OCI-LY3 (cell line): ENCODE results near the gene WWTR1.
A peak's percentile ranks its signal among the peaks of the same experiment; 100 is the strongest.

ENCODE experiments used
- H2AFZ ChIP-seq: fragments of 200-600, 300-600 bp; shearing (Covaris generic); 2 replicates; pipeline ENCODE4 v1.6.0; 2014; ENCODE audit warnings: antibody characterized with exemption, low read depth, low read length
- H3K27ac ChIP-seq: fragments of 200-600, 300-600 bp; sonication (generic); 2 replicates; pipeline ENCODE4 v1.5.1; 2014; ENCODE audit warnings: mild to moderate bottlenecking, low read length, moderate library complexity, mixed read lengths
- H3K27me3 ChIP-seq: fragments of 200-600, 300-600 bp; sonication (generic); 2 replicates; pipeline ENCODE4 v1.6.1; 2014; ENCODE audit warnings: low read depth, low read length, mixed read lengths
- H3K36me3 ChIP-seq: fragments of 200-600, 300-600 bp; sonication (generic); replicated peaks from 2 replicates; pipeline ENCODE3; 2014; ENCODE audit warnings: low read depth, low read length, mixed read lengths
- H3K4me1 ChIP-seq: fragments of 300-600, 200-600 bp; sonication (generic); 2 replicates; pipeline ENCODE4 v1.6.1; 2014; ENCODE audit warnings: low read length, mixed read lengths
- H3K4me2 ChIP-seq: fragments of 200-600, 300-600 bp; sonication (generic); 2 replicates; pipeline ENCODE4 v1.6.1; 2014; ENCODE audit warnings: low read length, mixed read lengths
- H3K4me3 ChIP-seq: fragments of 300-600, 200-600 bp; sonication (generic); 2 replicates; pipeline ENCODE4 v1.5.1; 2014; ENCODE audit warnings: antibody characterized with exemption, mild to moderate bottlenecking, low read length, moderate library complexity
- H3K79me2 ChIP-seq: fragments of 300-600, 200-600 bp; shearing (Covaris generic); 2 replicates; pipeline ENCODE4 v1.6.1; 2014; ENCODE audit warnings: mild to moderate bottlenecking, low read length, mixed read lengths
- H3K9ac ChIP-seq: fragments of 300-600, 200-600 bp; shearing (Covaris generic); 2 replicates; pipeline ENCODE4 v1.6.0; 2014; ENCODE audit warnings: mild to moderate bottlenecking, low read length, moderate library complexity
- H3K9me3 ChIP-seq: fragments of 200-600, 300-600 bp; shearing (Covaris generic); 2 replicates; pipeline ENCODE4 v1.6.1; 2014; ENCODE audit warnings: low read length, mixed read lengths; ENCODE audit not compliant: insufficient read depth
- H4K20me1 ChIP-seq: fragments of 200-600, 300-600 bp; sonication (generic); 2 replicates; pipeline ENCODE4 v1.6.1; 2016; ENCODE audit warnings: low read length, mixed read lengths; ENCODE audit not compliant: insufficient read depth
- EZH2phosphoT487 ChIP-seq: fragments of 200-600 bp; shearing (Covaris generic); IDR thresholded peaks from 2 replicates; pipeline ENCODE4 v1.6.1; 2018; ENCODE audit warnings: antibody characterized with exemption, mixed run types, low read depth
- TF ChIP-seq, protein P1 (sequence below): fragments of 200-600, 300-600 bp; sonication (generic); IDR thresholded peaks from 2 replicates; pipeline ENCODE4 v1.5.1; 2014; ENCODE audit warnings: antibody characterized with exemption, low read length, low read depth

Gene WWTR1

DNA sequence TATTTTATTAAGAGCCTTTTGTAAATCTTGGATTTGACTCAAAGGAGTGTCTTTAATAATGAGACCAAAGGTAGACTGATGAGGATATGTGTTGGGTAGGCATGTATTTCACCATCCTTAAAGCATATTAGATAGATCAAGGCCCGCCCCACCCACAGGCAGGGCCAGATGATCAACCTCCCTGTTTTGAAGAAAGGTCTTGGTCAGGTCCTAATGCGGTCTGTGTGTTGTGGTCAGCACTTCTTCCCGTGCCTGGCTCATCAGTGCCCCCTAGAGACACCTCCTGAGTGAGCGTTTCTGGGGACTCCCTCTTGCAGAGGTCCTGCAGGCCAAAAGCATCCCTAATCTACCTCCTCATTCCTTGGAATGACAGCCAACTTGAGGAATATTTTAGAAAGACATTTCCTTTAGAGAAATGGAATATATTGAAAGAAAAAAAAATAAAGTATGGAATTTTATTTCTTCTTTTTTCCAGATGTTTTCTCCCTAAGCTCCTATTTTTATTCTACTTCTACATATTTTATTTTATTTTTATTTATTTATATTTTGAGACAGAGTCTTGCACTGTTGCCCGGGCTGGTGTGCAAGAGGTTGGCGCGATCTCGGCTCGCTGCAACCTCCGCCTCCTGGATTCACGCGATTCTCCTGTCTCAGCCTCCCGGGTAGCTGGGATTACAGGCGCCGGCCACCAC is 177.4 kb downstream of the WWTR1 start:
- Histone ChIP-seq H3K4me3 (no peak overlapping the region), H4K20me1 (no peaks in the 10 kb centered on the region), H2AFZ (peak overlapping the region; percentile 45; the same call in 1 of the 2 replicates), H3K27ac (no peak overlapping the region), H3K4me1 (peaks cover 5% of the 10 kb centered on the region; the same call in 1 of the 2 replicates), H3K27me3 (no peaks in the 10 kb centered on the region), H3K4me2 (no peak overlapping the region), H3K9ac (no peak overlapping the region), H3K79me2 (no peaks in the 10 kb centered on the region), H3K36me3 (no peaks in the 10 kb centered on the region), H3K9me3 (no peaks in the 10 kb centered on the region)
- no peak for TF ChIP-seq EZH2phosphoT487
- TF ChIP-seq, protein P1, sequence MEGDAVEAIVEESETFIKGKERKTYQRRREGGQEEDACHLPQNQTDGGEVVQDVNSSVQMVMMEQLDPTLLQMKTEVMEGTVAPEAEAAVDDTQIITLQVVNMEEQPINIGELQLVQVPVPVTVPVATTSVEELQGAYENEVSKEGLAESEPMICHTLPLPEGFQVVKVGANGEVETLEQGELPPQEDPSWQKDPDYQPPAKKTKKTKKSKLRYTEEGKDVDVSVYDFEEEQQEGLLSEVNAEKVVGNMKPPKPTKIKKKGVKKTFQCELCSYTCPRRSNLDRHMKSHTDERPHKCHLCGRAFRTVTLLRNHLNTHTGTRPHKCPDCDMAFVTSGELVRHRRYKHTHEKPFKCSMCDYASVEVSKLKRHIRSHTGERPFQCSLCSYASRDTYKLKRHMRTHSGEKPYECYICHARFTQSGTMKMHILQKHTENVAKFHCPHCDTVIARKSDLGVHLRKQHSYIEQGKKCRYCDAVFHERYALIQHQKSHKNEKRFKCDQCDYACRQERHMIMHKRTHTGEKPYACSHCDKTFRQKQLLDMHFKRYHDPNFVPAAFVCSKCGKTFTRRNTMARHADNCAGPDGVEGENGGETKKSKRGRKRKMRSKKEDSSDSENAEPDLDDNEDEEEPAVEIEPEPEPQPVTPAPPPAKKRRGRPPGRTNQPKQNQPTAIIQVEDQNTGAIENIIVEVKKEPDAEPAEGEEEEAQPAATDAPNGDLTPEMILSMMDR, result peak; percentile 90

DNA sequence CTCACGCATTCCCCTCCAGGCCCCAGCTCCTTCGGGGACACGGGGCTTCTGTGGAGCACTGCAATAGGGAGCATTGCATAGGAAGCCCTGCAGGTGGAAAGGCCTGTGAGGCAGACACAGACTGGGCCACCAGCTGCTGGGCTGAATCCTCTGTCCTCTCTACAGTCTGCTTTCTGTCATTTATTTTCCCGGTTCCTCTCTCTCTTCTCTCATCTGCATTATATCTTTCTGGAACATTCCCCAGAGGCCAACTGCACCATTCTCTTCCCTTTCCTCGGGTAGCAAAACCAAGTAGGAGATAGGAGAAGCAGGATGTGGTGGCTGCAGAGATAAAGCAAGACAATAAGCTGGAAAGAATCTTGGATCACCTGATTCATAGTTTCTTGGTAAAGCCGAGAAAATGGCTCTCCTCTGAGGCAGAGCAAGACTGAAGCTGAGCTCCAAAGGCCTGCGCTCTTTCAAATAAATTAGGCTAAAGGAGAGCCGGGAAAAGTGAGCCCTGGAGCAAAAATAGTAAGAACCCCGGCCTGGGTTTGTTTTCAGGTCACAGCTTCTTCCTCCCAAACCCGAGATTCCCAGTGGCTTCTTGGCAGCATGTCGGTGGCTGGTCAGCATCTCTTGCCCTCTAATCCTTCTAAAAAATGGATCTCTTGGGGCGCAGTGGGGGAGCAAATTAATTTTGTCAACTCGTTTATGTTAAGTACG is 178.1 kb downstream of the WWTR1 start:
- no peaks in the 10 kb centered on the region for H4K20me1 ChIP-seq
- peak overlapping the region; percentile 45; the same call in 1 of the 2 replicates for H2AFZ ChIP-seq
- no peaks in the 10 kb centered on the region for H3K27me3 ChIP-seq
- no peak overlapping the region for H3K4me2 ChIP-seq
- no peak for TF ChIP-seq EZH2phosphoT487
- TF ChIP-seq, protein P1, result no peak
- no peaks in the 10 kb centered on the region for H3K9me3 ChIP-seq
- no peaks in the 10 kb centered on the region for H3K79me2 ChIP-seq
- H3K4me3 ChIP-seq, result no peak overlapping the region
- H3K9ac ChIP-seq, result no peak overlapping the region
- H3K4me1 ChIP-seq, result peaks cover 5% of the 10 kb centered on the region; the same call in 1 of the 2 replicates
- H3K27ac ChIP-seq, result no peak overlapping the region
- no peaks in the 10 kb centered on the region for H3K36me3 ChIP-seq

DNA sequence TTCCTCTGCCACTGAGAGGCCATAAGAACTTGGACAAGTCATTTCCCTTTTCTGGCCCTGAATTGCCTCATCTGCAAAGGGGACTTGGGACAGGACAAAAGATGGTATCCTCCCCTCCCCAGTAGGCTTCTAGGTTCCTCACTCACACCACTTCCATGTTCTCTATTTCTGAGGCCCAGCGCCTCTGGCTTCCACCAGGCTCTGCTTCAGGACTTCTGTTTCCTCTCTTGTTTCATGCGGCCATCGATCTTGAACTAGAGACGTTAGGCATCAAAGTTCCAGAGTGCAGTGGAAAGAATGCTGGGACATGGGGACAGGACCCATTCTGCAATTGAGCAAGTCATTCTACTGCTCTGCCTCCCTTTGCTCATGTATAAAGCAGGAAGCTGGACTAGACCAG is 181.6 kb downstream of the WWTR1 start:
- no peak overlapping the region for H3K4me2 ChIP-seq
- H3K9ac ChIP-seq, result no peak overlapping the region
- no peak overlapping the region for H3K4me3 ChIP-seq
- no peak for TF ChIP-seq EZH2phosphoT487
- TF ChIP-seq, protein P1, result no peak
- H3K36me3 ChIP-seq, result no peaks in the 10 kb centered on the region
- H3K79me2 ChIP-seq, result no peaks in the 10 kb centered on the region
- no peaks in the 10 kb centered on the region for H3K9me3 ChIP-seq
- no peak overlapping the region for H2AFZ ChIP-seq
- no peaks in the 10 kb centered on the region for H4K20me1 ChIP-seq
- H3K27me3 ChIP-seq, result no peaks in the 10 kb centered on the region
- H3K4me1 ChIP-seq, result peaks cover 5% of the 10 kb centered on the region; the same call in 1 of the 2 replicates
- no peak overlapping the region for H3K27ac ChIP-seq

DNA sequence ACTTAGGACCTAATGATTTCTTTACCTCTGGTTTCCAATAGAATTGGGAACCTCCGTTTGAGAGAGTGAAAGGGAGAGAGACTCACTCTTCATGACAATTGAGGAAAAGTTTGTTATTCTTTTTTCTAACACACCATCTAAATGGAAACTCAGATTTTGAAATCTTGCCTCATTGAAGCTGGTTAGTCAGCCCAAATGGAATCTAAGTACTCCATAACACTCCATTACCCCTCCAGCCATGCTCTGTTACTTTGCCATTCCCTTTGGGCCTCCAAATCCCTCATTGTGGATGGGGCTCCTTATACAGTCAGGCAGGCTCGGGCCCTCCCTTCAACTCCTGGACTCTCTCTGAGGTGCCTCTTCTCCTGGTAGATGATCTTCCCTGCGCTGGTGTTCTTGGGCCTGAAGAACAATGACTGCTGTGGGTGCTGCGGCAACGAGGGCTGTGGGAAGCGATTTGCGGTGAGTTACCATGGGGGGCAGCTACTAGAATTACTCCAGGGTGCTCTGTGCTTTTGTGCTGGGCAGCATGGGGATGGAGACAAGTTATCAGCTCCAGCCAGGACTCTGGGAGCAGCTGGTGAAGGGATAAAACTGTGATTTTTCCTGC is 182.3 kb downstream of the WWTR1 start:
- no peak overlapping the region for H3K4me2 ChIP-seq
- no peaks in the 10 kb centered on the region for H4K20me1 ChIP-seq
- no peaks in the 10 kb centered on the region for H3K79me2 ChIP-seq

More for the DNA sequence above, 182.3 kb downstream of the WWTR1 start:
- H3K9ac ChIP-seq, result no peak overlapping the region
- H3K4me3 ChIP-seq, result no peak overlapping the region
- H2AFZ ChIP-seq, result no peak overlapping the region
- H3K27ac ChIP-seq, result no peak overlapping the region
- H3K9me3 ChIP-seq, result no peaks in the 10 kb centered on the region
- H3K36me3 ChIP-seq, result no peaks in the 10 kb centered on the region
- TF ChIP-seq, protein P1, result no peak
- no peak for TF ChIP-seq EZH2phosphoT487
- H3K4me1 ChIP-seq, result peaks cover 5% of the 10 kb centered on the region; the same call in 1 of the 2 replicates
- no peaks in the 10 kb centered on the region for H3K27me3 ChIP-seq
